ENCODE data around the gene DNMT3A.

Gene DNMT3A

DNA sequence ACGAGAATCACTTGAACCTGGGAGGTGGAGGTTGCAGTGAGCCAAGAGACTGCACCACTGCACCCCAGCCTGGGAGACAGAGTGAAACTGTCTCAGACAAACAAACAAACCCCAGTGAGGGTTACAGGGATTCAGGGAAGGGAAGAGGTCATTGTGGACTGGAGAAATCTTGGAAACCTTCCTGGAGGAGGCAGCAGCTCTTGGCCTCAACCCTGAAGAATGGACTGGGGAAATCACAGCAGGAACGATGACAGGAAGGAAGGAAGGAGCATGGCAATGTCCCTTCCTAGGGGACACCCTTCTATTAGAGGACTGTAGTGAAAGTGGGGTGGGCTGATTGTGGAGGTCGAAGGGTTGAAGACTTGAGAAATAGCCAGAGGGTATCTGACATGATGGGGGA lies 72.5 kb downstream of the DNMT3A start:
- no peak overlapping the region for H3K27ac ChIP-seq (ENCODE audit: low read depth, low read length, severe bottlenecking)
- H3K4me1 ChIP-seq (ENCODE audit: control insufficient read depth, insufficient read depth, low read length, poor library complexity, severe bottlenecking): peaks cover 6% of the 10 kb centered on the region
- H3K36me3 ChIP-seq (ENCODE audit: control insufficient read depth, insufficient read depth, low read length): no peaks in the 10 kb centered on the region
- WGBS, 2 experiments (ENCODE audit: insufficient coverage in 2 of 2): 92 to 96% methylated on average over 2 of the region's 3 CpGs
- no peak overlapping the region for H3K4me3 ChIP-seq (ENCODE audit: extremely low read depth, insufficient read depth, low read length, poor library complexity, severe bottlenecking)
- H3K9me3 ChIP-seq (ENCODE audit: control insufficient read depth, low read length): no peaks in the 10 kb centered on the region

GRCh38 chr2:25268139-25268538 lies 73.6 kb downstream of the DNMT3A start:
- Histone ChIP-seq H3K4me1 (ENCODE audit: control insufficient read depth, insufficient read depth, low read length, poor library complexity, severe bottlenecking) (peaks cover 10% of the 10 kb centered on the region), H3K9me3 (ENCODE audit: control insufficient read depth, low read length) (no peaks in the 10 kb centered on the region), H3K27ac (ENCODE audit: low read depth, low read length, severe bottlenecking) (no peak overlapping the region), H3K4me3 (ENCODE audit: extremely low read depth, insufficient read depth, low read length, poor library complexity, severe bottlenecking) (no peak overlapping the region), H3K36me3 (ENCODE audit: control insufficient read depth, insufficient read depth, low read length) (no peaks in the 10 kb centered on the region)
- 91 to 92% methylated on average over 9 of the region's 10 CpGs for WGBS, 2 experiments (ENCODE audit: insufficient coverage in 2 of 2)

- Histone ChIP-seq H3K4me1 (ENCODE audit: control insufficient read depth, insufficient read depth, low read length, poor library complexity, severe bottlenecking) (peaks cover 7% of the 10 kb centered on the region), H3K9me3 (ENCODE audit: control insufficient read depth, low read length) (no peaks in the 10 kb centered on the region), H3K4me3 (ENCODE audit: extremely low read depth, insufficient read depth, low read length, poor library complexity, severe bottlenecking) (no peak overlapping the region), H3K27ac (ENCODE audit: low read depth, low read length, severe bottlenecking) (no peak overlapping the region), H3K36me3 (ENCODE audit: control insufficient read depth, insufficient read depth, low read length) (no peaks in the 10 kb centered on the region)
These were observed 75.3 kb downstream of the DNMT3A start for GRCh38 chr2:25266399-25266798.

DNA sequence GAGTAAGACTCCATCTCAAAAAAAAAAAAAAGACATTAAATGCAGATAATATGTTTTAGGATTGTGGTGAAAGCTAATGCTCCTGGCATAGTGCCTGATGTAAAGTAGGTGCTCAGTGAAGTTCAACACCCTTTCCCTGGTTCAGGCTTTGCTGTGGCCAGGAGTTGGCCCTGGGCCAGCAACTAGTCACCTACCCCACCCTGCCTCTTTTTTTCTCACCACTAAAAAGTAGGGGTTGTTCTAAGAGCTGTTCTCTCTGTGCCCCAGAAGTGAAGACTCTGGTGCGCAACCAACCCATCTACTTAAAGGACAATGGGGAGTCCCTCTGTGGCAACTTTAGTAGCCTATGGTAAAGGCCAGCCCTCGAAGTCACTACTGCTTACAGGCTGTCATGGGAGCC lies 75.9 kb downstream of the DNMT3A start:
- H3K36me3 ChIP-seq (ENCODE audit: control insufficient read depth, insufficient read depth, low read length): no peaks in the 10 kb centered on the region
- H3K4me3 ChIP-seq (ENCODE audit: extremely low read depth, insufficient read depth, low read length, poor library complexity, severe bottlenecking): no peak overlapping the region
- H3K4me1 ChIP-seq (ENCODE audit: control insufficient read depth, insufficient read depth, low read length, poor library complexity, severe bottlenecking): peaks cover 7% of the 10 kb centered on the region
- no peaks in the 10 kb centered on the region for H3K9me3 ChIP-seq (ENCODE audit: control insufficient read depth, low read length)
- H3K27ac ChIP-seq (ENCODE audit: low read depth, low read length, severe bottlenecking): no peak overlapping the region
- WGBS, 2 experiments (ENCODE audit: insufficient coverage in 2 of 2): 92% methylated on average over 2 of the region's 2 CpGs; no CpG with 5 or more reads in 1 of the 2 experiments

DNA sequence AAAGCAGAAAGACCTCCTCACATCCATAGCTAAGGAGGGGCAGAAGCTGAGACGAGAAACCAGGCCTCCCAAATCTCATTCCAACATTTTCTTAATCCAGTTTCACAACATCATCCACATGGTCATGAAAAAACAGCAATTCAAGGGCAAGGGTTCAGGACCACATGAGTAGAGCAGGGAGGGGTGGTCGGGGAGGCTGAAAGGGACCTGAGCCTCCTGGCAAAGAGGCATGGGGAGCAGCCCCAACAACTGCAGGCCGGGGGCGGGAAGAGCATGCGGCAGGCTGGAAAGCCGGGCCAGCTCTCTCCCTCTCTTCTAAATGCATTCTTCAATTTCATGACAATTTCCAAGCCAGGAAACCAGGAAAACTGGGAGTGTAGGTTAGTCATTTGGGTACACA lies 76.7 kb downstream of the DNMT3A start:
- peaks cover 10% of the 10 kb centered on the region for H3K4me1 ChIP-seq (ENCODE audit: control insufficient read depth, insufficient read depth, low read length, poor library complexity, severe bottlenecking)
- WGBS, 2 experiments (ENCODE audit: insufficient coverage in 2 of 2): 80 to 100% methylated on average over 2 of the region's 6 CpGs
- H3K4me3 ChIP-seq (ENCODE audit: extremely low read depth, insufficient read depth, low read length, poor library complexity, severe bottlenecking): no peak overlapping the region
- H3K27ac ChIP-seq (ENCODE audit: low read depth, low read length, severe bottlenecking): no peak overlapping the region
- H3K9me3 ChIP-seq (ENCODE audit: control insufficient read depth, low read length): no peaks in the 10 kb centered on the region
- H3K36me3 ChIP-seq (ENCODE audit: control insufficient read depth, insufficient read depth, low read length): no peaks in the 10 kb centered on the region

GRCh38 chr2:25262288-25262687 lies 79.4 kb downstream of the DNMT3A start:
- H3K4me1 ChIP-seq (ENCODE audit: control insufficient read depth, insufficient read depth, low read length, poor library complexity, severe bottlenecking): peaks cover 31% of the 10 kb centered on the region
- H3K36me3 ChIP-seq (ENCODE audit: control insufficient read depth, insufficient read depth, low read length): no peaks in the 10 kb centered on the region
- no peaks in the 10 kb centered on the region for H3K9me3 ChIP-seq (ENCODE audit: control insufficient read depth, low read length)
- WGBS, 2 experiments (ENCODE audit: insufficient coverage in 2 of 2): no CpG with 5 or more reads among the region's 1 CpG
- H3K27ac ChIP-seq (ENCODE audit: low read depth, low read length, severe bottlenecking): no peak overlapping the region
- no peak overlapping the region for H3K4me3 ChIP-seq (ENCODE audit: extremely low read depth, insufficient read depth, low read length, poor library complexity, severe bottlenecking)

DNA sequence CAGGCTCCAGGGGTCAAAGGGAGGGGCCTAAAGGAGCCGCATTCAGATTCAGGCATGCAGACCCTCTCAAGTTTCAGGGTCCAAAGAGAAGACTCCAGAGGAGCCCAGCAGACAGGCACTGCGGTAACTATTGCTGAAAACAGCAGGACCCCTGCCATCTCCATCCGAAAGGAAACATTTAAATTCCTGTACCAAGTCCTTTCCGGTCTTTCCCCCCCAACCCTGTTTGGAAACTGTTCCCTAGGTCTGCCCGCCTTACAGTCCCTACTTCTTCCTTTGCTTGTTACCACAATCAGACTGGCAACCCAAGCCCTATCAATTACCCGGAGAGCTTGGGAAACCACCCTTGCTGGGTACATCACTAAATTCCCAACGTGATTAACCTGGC lies 82.0 kb downstream of the DNMT3A start:
- Histone ChIP-seq H3K27ac (ENCODE audit: low read depth, low read length, severe bottlenecking) (peak overlapping the region; percentile 47), H3K9me3 (ENCODE audit: control insufficient read depth, low read length) (no peaks in the 10 kb centered on the region), H3K36me3 (ENCODE audit: control insufficient read depth, insufficient read depth, low read length) (no peaks in the 10 kb centered on the region), H3K4me1 (ENCODE audit: control insufficient read depth, insufficient read depth, low read length, poor library complexity, severe bottlenecking) (peaks cover 39% of the 10 kb centered on the region), H3K4me3 (ENCODE audit: extremely low read depth, insufficient read depth, low read length, poor library complexity, severe bottlenecking) (no peak overlapping the region)
- 3 to 12% methylated on average over 7 of the region's 7 CpGs for WGBS, 2 experiments (ENCODE audit: insufficient coverage in 2 of 2)

GRCh38 chr2:25258847-25259736 lies 82.6 kb downstream of the DNMT3A start:
- peaks cover 39% of the 10 kb centered on the region for H3K4me1 ChIP-seq (ENCODE audit: control insufficient read depth, insufficient read depth, low read length, poor library complexity, severe bottlenecking)
- no peak overlapping the region for H3K4me3 ChIP-seq (ENCODE audit: extremely low read depth, insufficient read depth, low read length, poor library complexity, severe bottlenecking)
- no peaks in the 10 kb centered on the region for H3K9me3 ChIP-seq (ENCODE audit: control insufficient read depth, low read length)
- no peaks in the 10 kb centered on the region for H3K36me3 ChIP-seq (ENCODE audit: control insufficient read depth, insufficient read depth, low read length)
- WGBS, 2 experiments (ENCODE audit: insufficient coverage in 2 of 2): 50 to 64% methylated on average over 2 to 4 of the region's 9 CpGs
- no peak overlapping the region for H3K27ac ChIP-seq (ENCODE audit: low read depth, low read length, severe bottlenecking)

- Histone ChIP-seq H3K4me3 (ENCODE audit: extremely low read depth, insufficient read depth, low read length, poor library complexity, severe bottlenecking) (no peak overlapping the region), H3K36me3 (ENCODE audit: control insufficient read depth, insufficient read depth, low read length) (no peaks in the 10 kb centered on the region), H3K9me3 (ENCODE audit: control insufficient read depth, low read length) (no peaks in the 10 kb centered on the region), H3K4me1 (ENCODE audit: control insufficient read depth, insufficient read depth, low read length, poor library complexity, severe bottlenecking) (peaks cover 34% of the 10 kb centered on the region), H3K27ac (ENCODE audit: low read depth, low read length, severe bottlenecking) (peak overlapping the region; percentile 16)
- 79 to 92% methylated on average over 4 to 5 of the region's 9 CpGs for WGBS, 2 experiments (ENCODE audit: insufficient coverage in 2 of 2)
These were observed 83.5 kb downstream of the DNMT3A start for GRCh38 chr2:25257931-25258846.

DNA sequence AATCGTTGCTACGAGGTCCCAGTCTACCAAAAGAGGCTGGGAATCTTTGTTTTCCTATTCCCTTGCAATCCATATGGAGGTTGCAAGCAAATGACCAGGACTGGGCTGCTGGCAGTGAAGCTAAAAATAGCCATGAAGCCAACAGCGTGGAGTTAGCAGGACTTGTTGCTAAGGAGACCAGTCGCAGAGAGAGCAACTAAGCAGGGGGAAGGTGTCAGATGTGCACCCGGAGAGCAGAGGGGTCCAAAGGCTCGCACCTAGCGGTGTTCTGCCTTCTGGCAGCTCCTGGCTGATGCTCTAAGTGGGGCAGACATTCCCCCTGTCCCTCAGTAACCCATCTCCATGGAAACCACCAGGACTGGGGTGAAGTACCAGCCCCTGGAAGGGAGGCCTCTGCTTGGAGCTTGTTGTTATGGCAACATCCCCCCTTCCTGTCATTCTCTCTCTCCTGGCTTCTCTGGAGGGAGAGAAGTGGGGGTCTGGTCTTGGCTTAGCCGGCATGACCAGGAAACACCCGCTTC lies 84.6 kb downstream of the DNMT3A start:
- Histone ChIP-seq H3K36me3 (ENCODE audit: control insufficient read depth, insufficient read depth, low read length) (no peaks in the 10 kb centered on the region), H3K4me3 (ENCODE audit: extremely low read depth, insufficient read depth, low read length, poor library complexity, severe bottlenecking) (no peak overlapping the region), H3K4me1 (ENCODE audit: control insufficient read depth, insufficient read depth, low read length, poor library complexity, severe bottlenecking) (peaks cover 41% of the 10 kb centered on the region), H3K9me3 (ENCODE audit: control insufficient read depth, low read length) (no peaks in the 10 kb centered on the region), H3K27ac (ENCODE audit: low read depth, low read length, severe bottlenecking) (peak overlapping the region; percentile 85)
- 41 to 49% methylated on average over 7 of the region's 9 CpGs for WGBS, 2 experiments (ENCODE audit: insufficient coverage in 2 of 2)

Data from mesodermal cell (in vitro differentiated cells).